OCI-LY3 (cell line): ENCODE measurements around the gene ROBO1.

Source experiments
- H2AFZ ChIP-seq: fragments of 200-600, 300-600 bp; shearing (Covaris generic); 2 replicates; pipeline ENCODE4 v1.6.0; 2014; ENCODE audit warnings: antibody characterized with exemption, low read depth, low read length
- H3K27ac ChIP-seq: fragments of 200-600, 300-600 bp; sonication (generic); 2 replicates; pipeline ENCODE4 v1.5.1; 2014; ENCODE audit warnings: mild to moderate bottlenecking, low read length, moderate library complexity, mixed read lengths
- H3K27me3 ChIP-seq: fragments of 200-600, 300-600 bp; sonication (generic); 2 replicates; pipeline ENCODE4 v1.6.1; 2014; ENCODE audit warnings: low read depth, low read length, mixed read lengths
- H3K36me3 ChIP-seq: fragments of 200-600, 300-600 bp; sonication (generic); replicated peaks from 2 replicates; pipeline ENCODE3; 2014; ENCODE audit warnings: low read depth, low read length, mixed read lengths
- H3K4me1 ChIP-seq: fragments of 300-600, 200-600 bp; sonication (generic); 2 replicates; pipeline ENCODE4 v1.6.1; 2014; ENCODE audit warnings: low read length, mixed read lengths
- H3K4me2 ChIP-seq: fragments of 200-600, 300-600 bp; sonication (generic); 2 replicates; pipeline ENCODE4 v1.6.1; 2014; ENCODE audit warnings: low read length, mixed read lengths
- H3K4me3 ChIP-seq: fragments of 300-600, 200-600 bp; sonication (generic); 2 replicates; pipeline ENCODE4 v1.5.1; 2014; ENCODE audit warnings: antibody characterized with exemption, mild to moderate bottlenecking, low read length, moderate library complexity
- H3K79me2 ChIP-seq: fragments of 300-600, 200-600 bp; shearing (Covaris generic); 2 replicates; pipeline ENCODE4 v1.6.1; 2014; ENCODE audit warnings: mild to moderate bottlenecking, low read length, mixed read lengths
- H3K9ac ChIP-seq: fragments of 300-600, 200-600 bp; shearing (Covaris generic); 2 replicates; pipeline ENCODE4 v1.6.0; 2014; ENCODE audit warnings: mild to moderate bottlenecking, low read length, moderate library complexity
- H3K9me3 ChIP-seq: fragments of 200-600, 300-600 bp; shearing (Covaris generic); 2 replicates; pipeline ENCODE4 v1.6.1; 2014; ENCODE audit warnings: low read length, mixed read lengths; ENCODE audit not compliant: insufficient read depth
- H4K20me1 ChIP-seq: fragments of 200-600, 300-600 bp; sonication (generic); 2 replicates; pipeline ENCODE4 v1.6.1; 2016; ENCODE audit warnings: low read length, mixed read lengths; ENCODE audit not compliant: insufficient read depth
- EZH2phosphoT487 ChIP-seq: fragments of 200-600 bp; shearing (Covaris generic); IDR thresholded peaks from 2 replicates; pipeline ENCODE4 v1.6.1; 2018; ENCODE audit warnings: antibody characterized with exemption, mixed run types, low read depth
- TF ChIP-seq, protein P1 (sequence below): fragments of 200-600, 300-600 bp; sonication (generic); IDR thresholded peaks from 2 replicates; pipeline ENCODE4 v1.5.1; 2014; ENCODE audit warnings: antibody characterized with exemption, low read length, low read depth

ROBO1 gene

DNA sequence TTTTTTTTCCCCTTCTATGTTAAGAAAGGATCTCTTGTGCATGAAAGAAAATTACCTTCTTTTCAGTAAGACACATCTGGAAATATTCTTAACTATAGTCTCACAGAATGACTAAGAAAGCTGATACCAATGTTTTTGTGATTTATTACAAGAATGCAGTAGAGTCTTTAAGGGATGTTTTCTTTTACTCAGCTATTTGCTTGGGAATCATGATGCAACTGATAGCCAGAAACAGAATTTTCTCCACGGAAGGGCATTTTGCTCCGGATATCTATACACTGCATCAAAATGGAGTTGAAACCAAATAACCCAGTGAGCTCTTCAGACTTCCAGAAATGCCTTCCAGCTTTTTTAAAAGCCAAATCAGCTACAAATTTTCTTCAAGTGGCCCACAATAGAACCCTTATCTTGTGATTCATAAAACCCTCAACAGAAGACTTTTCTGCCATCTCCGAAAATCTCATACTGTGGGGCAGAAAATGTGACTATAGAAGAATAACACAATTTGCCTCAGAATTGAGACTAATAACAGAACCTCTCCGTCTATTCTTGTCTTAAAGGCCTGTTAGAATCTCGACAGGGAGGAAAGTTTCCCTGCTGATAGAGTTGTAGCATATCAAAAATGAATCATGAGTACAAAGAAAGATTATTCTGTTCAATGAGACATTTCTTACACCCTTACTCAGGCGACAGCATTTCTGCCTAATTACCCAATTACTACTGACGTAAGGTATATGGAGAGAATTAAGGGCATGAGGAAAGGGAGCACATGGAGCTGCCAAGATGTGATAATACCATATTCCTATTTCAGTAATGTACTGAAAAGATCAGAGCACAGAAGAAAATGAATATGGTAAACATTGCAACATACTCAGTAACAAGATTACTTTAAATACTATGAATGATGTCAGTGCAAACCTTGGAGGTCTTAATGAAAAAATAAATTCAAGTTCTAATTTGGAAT, 900.1 kb downstream of the ROBO1 start:
- Histone ChIP-seq H3K4me2 (no peak overlapping the region), H3K4me3 (no peak overlapping the region), H3K79me2 (no peaks in the 10 kb centered on the region), H3K27ac (no peak overlapping the region), H3K9ac (no peak overlapping the region), H3K4me1 (peaks cover 21% of the 10 kb centered on the region), H4K20me1 (no peaks in the 10 kb centered on the region), H3K9me3 (no peaks in the 10 kb centered on the region), H3K27me3 (peaks cover 10% of the 10 kb centered on the region), H2AFZ (no peak overlapping the region), H3K36me3 (no peaks in the 10 kb centered on the region)
- TF ChIP-seq, protein P1, sequence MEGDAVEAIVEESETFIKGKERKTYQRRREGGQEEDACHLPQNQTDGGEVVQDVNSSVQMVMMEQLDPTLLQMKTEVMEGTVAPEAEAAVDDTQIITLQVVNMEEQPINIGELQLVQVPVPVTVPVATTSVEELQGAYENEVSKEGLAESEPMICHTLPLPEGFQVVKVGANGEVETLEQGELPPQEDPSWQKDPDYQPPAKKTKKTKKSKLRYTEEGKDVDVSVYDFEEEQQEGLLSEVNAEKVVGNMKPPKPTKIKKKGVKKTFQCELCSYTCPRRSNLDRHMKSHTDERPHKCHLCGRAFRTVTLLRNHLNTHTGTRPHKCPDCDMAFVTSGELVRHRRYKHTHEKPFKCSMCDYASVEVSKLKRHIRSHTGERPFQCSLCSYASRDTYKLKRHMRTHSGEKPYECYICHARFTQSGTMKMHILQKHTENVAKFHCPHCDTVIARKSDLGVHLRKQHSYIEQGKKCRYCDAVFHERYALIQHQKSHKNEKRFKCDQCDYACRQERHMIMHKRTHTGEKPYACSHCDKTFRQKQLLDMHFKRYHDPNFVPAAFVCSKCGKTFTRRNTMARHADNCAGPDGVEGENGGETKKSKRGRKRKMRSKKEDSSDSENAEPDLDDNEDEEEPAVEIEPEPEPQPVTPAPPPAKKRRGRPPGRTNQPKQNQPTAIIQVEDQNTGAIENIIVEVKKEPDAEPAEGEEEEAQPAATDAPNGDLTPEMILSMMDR = no peak
- TF ChIP-seq EZH2phosphoT487 = no peak

DNA sequence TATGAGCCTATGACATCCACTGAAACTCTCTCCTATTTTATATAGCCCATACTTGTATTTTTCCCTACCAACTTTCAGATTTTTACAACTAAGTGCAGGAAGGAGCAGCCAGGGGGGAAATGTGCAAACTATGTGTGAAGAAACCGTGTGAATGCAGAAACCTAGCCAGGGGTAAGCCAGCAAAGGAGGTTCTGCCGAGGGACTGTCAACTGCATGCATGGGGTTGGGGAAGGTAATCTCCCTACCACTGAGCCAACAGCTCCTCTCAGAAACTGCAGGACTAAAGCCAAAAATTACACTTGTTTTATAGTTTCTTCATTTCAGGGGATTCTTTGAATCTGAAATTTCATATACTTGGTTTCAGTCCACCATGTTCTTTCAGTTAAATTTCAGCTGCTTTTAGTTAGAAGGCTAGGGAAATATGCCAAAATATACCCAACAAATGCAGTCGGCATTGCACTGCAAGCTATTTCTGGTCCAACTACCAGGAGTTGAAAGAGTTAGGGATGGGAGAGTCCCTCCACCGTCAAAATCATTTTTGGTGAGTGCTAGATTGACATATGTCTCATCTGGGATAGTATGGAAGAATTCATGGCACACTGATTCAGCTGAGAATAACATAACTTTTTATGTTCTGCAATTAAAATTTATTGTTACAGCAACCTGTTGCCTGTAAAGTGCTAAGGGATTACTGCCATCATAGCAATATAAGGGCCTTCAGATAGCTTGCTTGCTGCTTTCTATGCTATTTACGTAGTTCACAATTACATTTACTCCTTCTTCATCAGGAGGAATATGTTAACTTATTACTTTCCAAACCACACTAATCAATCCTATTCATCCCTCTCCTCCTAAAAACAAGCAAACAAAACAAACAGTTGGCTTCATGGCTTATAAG, 904.2 kb downstream of the ROBO1 start:
- no peaks in the 10 kb centered on the region for H3K36me3 ChIP-seq
- no peaks in the 10 kb centered on the region for H3K4me1 ChIP-seq
- no peaks in the 10 kb centered on the region for H3K79me2 ChIP-seq
- H4K20me1 ChIP-seq = no peaks in the 10 kb centered on the region
- TF ChIP-seq, protein P1 = no peak
- no peak for TF ChIP-seq EZH2phosphoT487
- H3K27me3 ChIP-seq = no peaks in the 10 kb centered on the region
- no peak overlapping the region for H3K27ac ChIP-seq
- no peak overlapping the region for H3K4me2 ChIP-seq
- no peaks in the 10 kb centered on the region for H3K9me3 ChIP-seq
- H3K9ac ChIP-seq = no peak overlapping the region
- no peak overlapping the region for H3K4me3 ChIP-seq
- no peak overlapping the region for H2AFZ ChIP-seq

DNA sequence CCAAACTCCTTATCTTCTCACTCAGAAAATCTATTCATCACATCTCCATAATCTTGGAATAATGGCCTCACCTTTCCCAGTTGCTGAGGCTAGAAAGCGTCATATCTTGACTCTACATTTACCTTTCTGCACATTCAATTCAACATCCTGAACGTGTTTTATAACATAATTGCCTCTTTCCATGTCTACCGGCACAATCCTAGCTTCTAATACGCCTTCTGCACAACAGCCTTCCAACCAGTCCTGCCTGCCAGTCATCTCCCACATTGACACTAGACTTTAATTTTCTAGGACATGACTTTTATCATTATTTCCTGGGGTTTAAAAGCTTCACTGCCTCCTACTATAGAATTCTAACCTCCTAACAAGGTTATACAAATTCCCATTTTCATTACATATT, 906.6 kb downstream of the ROBO1 start:
- H3K4me1 ChIP-seq = no peaks in the 10 kb centered on the region
- no peaks in the 10 kb centered on the region for H3K79me2 ChIP-seq
- H2AFZ ChIP-seq = no peak overlapping the region
- no peaks in the 10 kb centered on the region for H3K36me3 ChIP-seq
- H4K20me1 ChIP-seq = no peaks in the 10 kb centered on the region
- no peak overlapping the region for H3K4me2 ChIP-seq
- no peak overlapping the region for H3K27ac ChIP-seq
- TF ChIP-seq, protein P1 = no peak
- TF ChIP-seq EZH2phosphoT487 = no peak
- no peak overlapping the region for H3K9ac ChIP-seq
- H3K9me3 ChIP-seq = no peaks in the 10 kb centered on the region
- H3K4me3 ChIP-seq = no peak overlapping the region
- no peaks in the 10 kb centered on the region for H3K27me3 ChIP-seq

DNA sequence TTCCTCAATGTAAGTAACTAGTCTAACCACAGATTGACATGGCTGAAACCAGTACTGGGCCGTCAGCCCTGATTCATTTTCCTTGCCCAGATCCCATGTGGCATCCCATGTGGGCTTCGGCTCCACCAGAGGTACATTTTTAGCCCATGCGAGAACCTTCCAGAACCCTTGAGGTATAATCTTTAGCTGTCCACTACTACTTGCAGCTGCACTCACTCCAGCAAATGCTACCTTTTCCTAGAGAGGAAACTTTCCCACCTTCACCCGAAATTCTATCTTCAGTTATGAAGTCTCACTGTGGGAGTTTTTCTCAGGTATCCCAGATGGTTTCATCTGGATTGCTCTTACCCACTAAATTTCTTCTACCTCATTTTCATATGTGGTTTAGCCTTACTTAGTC, 907.2 kb downstream of the ROBO1 start:
- no peak overlapping the region for H2AFZ ChIP-seq
- no peak overlapping the region for H3K4me3 ChIP-seq
- TF ChIP-seq, protein P1 = no peak
- no peak overlapping the region for H3K4me2 ChIP-seq
- no peaks in the 10 kb centered on the region for H3K27me3 ChIP-seq
- H3K9me3 ChIP-seq = no peaks in the 10 kb centered on the region
- no peak overlapping the region for H3K9ac ChIP-seq
- H4K20me1 ChIP-seq = no peaks in the 10 kb centered on the region
- no peak overlapping the region for H3K27ac ChIP-seq
- no peaks in the 10 kb centered on the region for H3K79me2 ChIP-seq
- H3K36me3 ChIP-seq = no peaks in the 10 kb centered on the region
- H3K4me1 ChIP-seq = no peaks in the 10 kb centered on the region
